Activated effector memory CD4-positive, alpha-beta T cell treated with anti-CD3 and anti-CD28 coated beads, Interleukin-2, amount 50 U/mL, for 16 hours (primary cell): ENCODE results near the gene MEIS2.

Experiments
- DNase-seq: peaks from one replicate; pipeline ENCODE4 v3.0.0-alpha.2; 2020

Gene MEIS2

GRCh38 chr15:36924034-36924433, 176.3 kb downstream of the MEIS2 start:
- DNase-seq = no peak

- no peak for DNase-seq
Measured at GRCh38 chr15:36921484-36922091, 178.8 kb downstream of the MEIS2 start.

GRCh38 chr15:36917411-36918267, 182.7 kb downstream of the MEIS2 start:
- DNase-seq = no peak

- DNase-seq = no peak
Measured at GRCh38 chr15:36914960-36915808, 185.2 kb downstream of the MEIS2 start.

- no peak for DNase-seq
Measured at GRCh38 chr15:36914466-36914865, 185.9 kb downstream of the MEIS2 start.

- DNase-seq = no peak
Measured at GRCh38 chr15:36912311-36912712, 188.0 kb downstream of the MEIS2 start.

- no peak for DNase-seq
Measured at GRCh38 chr15:36911322-36911944, 188.9 kb downstream of the MEIS2 start.

- DNase-seq = no peak
Measured at GRCh38 chr15:36908991-36909390, 191.4 kb downstream of the MEIS2 start.

GRCh38 chr15:36907295-36907694, 193.1 kb downstream of the MEIS2 start:
- DNase-seq = no peak

GRCh38 chr15:36905908-36906307, 194.4 kb downstream of the MEIS2 start:
- no peak for DNase-seq

GRCh38 chr15:36904715-36905114, 195.6 kb downstream of the MEIS2 start:
- no peak for DNase-seq

- no peak for DNase-seq
Measured at GRCh38 chr15:36903922-36904556, 196.3 kb downstream of the MEIS2 start.

GRCh38 chr15:36903195-36903594, 197.2 kb downstream of the MEIS2 start:
- DNase-seq = no peak

GRCh38 chr15:36901012-36901411, 199.3 kb downstream of the MEIS2 start:
- DNase-seq = no peak

- DNase-seq = no peak
Measured at GRCh38 chr15:36899696-36900095, 200.7 kb downstream of the MEIS2 start.

GRCh38 chr15:36898536-36899126, 201.7 kb downstream of the MEIS2 start:
- DNase-seq = no peak

GRCh38 chr15:36897834-36898233, 202.5 kb downstream of the MEIS2 start:
- no peak for DNase-seq

- DNase-seq = no peak
Measured at GRCh38 chr15:36896949-36897348, 203.4 kb downstream of the MEIS2 start.

- DNase-seq = no peak
Measured at GRCh38 chr15:36894075-36894474, 206.3 kb downstream of the MEIS2 start.

GRCh38 chr15:36893276-36893675, 207.1 kb downstream of the MEIS2 start:
- no peak for DNase-seq

- DNase-seq = no peak
Measured at GRCh38 chr15:36888011-36888992, 212.0 kb downstream of the MEIS2 start.
